Measurements from ENCODE around the gene MSTO1. TPM values are rescaled to one million over a fixed set of nuclear protein-coding genes. Genes with fewer than 3 reads are reported as not detected.
"Not testable (repeated sequence)": the region's sequence is repeated elsewhere in the genome, so short reads cannot be mapped to it uniquely, and the experiment has no call there.

Gene MSTO1
- total RNA-seq, 4 donors from 2014 or later: 5.7 to 13.4 (median 11.2) TPM

- no peak for DNase-seq (ENCODE audit: extremely low spot score)
- WGBS: 97% methylated on average over 5 of the region's 5 CpGs
- peaks cover 0 to 15% (median 13%) of the 10 kb centered on the region in 4 donors for H3K4me1 ChIP-seq
- H3K27me3 ChIP-seq: peaks cover 0 to 7% (median 0%) of the 10 kb centered on the region in 4 donors
- H3K36me3 ChIP-seq: no peaks in the 10 kb centered on the region
- no peaks in the 10 kb centered on the region for H3K9me3 ChIP-seq
- intact Hi-C loops (cut with DNase I): no loop called here
- H3K27ac ChIP-seq (replicated peaks in 1 of 4): no peak overlapping the region
- no peak overlapping the region for H3K4me3 ChIP-seq
- TF ChIP-seq POLR2AphosphoS5 (IDR thresholded peaks at IDR 0.05): no peak
- TF ChIP-seq, protein P1, sequence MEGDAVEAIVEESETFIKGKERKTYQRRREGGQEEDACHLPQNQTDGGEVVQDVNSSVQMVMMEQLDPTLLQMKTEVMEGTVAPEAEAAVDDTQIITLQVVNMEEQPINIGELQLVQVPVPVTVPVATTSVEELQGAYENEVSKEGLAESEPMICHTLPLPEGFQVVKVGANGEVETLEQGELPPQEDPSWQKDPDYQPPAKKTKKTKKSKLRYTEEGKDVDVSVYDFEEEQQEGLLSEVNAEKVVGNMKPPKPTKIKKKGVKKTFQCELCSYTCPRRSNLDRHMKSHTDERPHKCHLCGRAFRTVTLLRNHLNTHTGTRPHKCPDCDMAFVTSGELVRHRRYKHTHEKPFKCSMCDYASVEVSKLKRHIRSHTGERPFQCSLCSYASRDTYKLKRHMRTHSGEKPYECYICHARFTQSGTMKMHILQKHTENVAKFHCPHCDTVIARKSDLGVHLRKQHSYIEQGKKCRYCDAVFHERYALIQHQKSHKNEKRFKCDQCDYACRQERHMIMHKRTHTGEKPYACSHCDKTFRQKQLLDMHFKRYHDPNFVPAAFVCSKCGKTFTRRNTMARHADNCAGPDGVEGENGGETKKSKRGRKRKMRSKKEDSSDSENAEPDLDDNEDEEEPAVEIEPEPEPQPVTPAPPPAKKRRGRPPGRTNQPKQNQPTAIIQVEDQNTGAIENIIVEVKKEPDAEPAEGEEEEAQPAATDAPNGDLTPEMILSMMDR (IDR thresholded peaks at IDR 0.05): no peak
- TF ChIP-seq POLR2A (IDR thresholded peaks at IDR 0.05; ENCODE audit: low read depth): no peak
- no peak for TF ChIP-seq EP300 (IDR thresholded peaks at IDR 0.05)
Observed at GRCh38 chr1:155596864-155597263, 13.2 kb upstream of the MSTO1 start.

DNA sequence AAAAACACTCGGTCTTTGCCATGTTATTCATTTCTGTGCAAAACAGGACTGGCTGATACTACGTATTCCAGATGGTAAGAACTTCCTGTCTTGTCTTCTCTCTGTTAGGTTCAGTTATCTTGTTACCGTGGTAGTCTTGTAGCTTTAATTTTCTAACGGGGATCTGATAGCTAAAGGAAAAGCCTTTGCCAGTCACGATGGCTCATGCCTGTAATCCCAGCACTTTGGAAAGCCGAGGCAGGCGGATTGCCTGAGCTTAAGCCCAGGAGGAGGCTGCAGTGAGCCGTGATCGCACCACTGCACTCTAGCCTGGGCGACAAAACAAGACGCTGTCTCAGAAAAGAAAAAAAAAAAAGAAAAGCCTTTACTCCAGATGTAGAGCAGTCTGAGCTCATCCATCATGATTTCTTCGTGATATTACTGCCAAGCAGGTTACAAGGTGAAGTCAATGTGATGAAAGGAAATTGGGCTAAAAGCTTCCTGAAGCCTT is 11.1 kb upstream of the MSTO1 start:
- no peak overlapping the region for H3K27ac ChIP-seq (replicated peaks in 1 of 4)
- no peaks in the 10 kb centered on the region for H3K36me3 ChIP-seq
- peaks cover 0 to 11% (median 9%) of the 10 kb centered on the region in 4 donors for H3K4me1 ChIP-seq
- DNase-seq (ENCODE audit: extremely low spot score): no peak
- TF ChIP-seq EP300 (IDR thresholded peaks at IDR 0.05): no peak
- TF ChIP-seq, protein P1 (IDR thresholded peaks at IDR 0.05): no peak
- TF ChIP-seq POLR2A (IDR thresholded peaks at IDR 0.05; ENCODE audit: low read depth): no peak
- TF ChIP-seq POLR2AphosphoS5 (IDR thresholded peaks at IDR 0.05): no peak
- H3K9me3 ChIP-seq: no peaks in the 10 kb centered on the region
- H3K27me3 ChIP-seq: peaks cover 0 to 7% (median 0%) of the 10 kb centered on the region in 4 donors
- H3K4me3 ChIP-seq: peak overlapping the region in 3 of 4 donors; percentile 18 to 33 (median 19)
- intact Hi-C loops (cut with DNase I): no loop called here
- 24% methylated on average over 12 of the region's 12 CpGs for WGBS

DNA sequence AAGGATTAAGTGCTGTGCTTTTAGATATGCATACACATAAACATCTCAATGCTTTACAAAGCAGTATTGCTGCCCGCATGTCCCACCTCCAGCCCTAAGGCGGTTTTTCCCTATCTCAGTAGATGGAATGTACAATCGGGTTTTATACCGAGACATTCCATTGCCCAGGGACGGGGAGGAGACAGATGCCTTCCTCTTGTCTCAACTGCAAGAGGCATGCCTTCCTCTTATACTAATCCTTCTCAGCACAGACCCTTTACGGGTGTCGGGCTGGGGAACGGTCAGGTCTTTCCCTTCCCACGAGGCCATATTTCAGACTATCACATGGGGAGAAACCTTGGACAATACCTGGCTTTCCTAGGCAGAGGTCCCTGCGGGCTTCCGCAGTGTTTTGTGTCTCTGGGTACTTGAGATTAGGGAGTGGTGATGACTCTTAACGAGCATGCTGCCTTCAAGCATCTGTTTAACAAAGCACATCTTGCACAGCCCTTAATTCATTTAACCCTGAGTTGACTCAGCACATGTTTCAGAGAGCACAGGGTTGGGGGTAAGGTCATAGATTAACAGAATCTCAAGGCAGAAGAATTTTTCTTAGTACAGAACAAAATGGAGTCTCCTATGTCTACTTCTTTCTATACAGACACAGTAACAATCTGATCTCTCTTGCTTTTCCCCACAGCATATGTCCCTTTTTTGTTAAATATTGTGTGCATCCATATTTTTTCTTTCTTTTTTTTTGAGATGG is 10.0 kb upstream of the MSTO1 start:
- intact Hi-C loops (cut with DNase I); H3K27ac ChIP-seq (replicated peaks in 1 of 4); H3K27me3 ChIP-seq; H3K9me3 ChIP-seq; DNase-seq (ENCODE audit: extremely low spot score); H3K4me3 ChIP-seq; H3K36me3 ChIP-seq: not testable (repeated sequence)
- H3K4me1 ChIP-seq: peaks cover 0 to 11% (median 9%) of the 10 kb centered on the region in 4 donors
- 39% methylated on average over 11 of the region's 12 CpGs for WGBS

- no peak overlapping the region for H3K4me3 ChIP-seq
- H3K27me3 ChIP-seq: no peaks in the 10 kb centered on the region
- no peaks in the 10 kb centered on the region for H3K9me3 ChIP-seq
- no peak for DNase-seq (ENCODE audit: extremely low spot score)
- TF ChIP-seq, protein P1 (IDR thresholded peaks at IDR 0.05): no peak
- TF ChIP-seq EP300 (IDR thresholded peaks at IDR 0.05) (no peak), POLR2A (IDR thresholded peaks at IDR 0.05; ENCODE audit: low read depth) (no peak), POLR2AphosphoS5 (IDR thresholded peaks at IDR 0.05) (no peak)
- WGBS: 80% methylated on average over 7 of the region's 7 CpGs
- H3K4me1 ChIP-seq: peaks cover 3 to 5% (median 4%) of the 10 kb centered on the region in 4 donors
- peaks cover 0 to 8% (median 7%) of the 10 kb centered on the region in 4 donors for H3K36me3 ChIP-seq
- intact Hi-C loops (cut with DNase I): no loop called here
- H3K27ac ChIP-seq (replicated peaks in 1 of 4): no peak overlapping the region
Observed at GRCh38 chr1:155607708-155608107, 2.3 kb upstream of the MSTO1 start.

DNA sequence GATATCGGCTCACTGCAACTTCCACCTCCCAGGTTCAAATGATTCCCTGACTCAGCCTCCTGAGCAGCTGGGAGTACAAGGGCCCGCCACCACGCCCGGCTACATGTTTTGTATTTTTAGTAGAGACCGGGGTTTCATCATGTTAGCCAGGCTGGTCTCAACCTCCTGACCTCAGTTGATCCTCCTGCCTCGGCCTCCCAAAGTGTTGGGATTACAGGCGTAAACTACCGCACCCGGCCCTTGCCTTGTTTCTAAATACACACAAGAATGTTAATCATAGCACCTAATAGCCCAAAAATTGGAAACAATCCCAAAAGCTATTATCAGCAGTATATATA is 1.2 kb upstream of the MSTO1 start:
- Histone ChIP-seq H3K4me3 (no peak overlapping the region), H3K27me3 (no peaks in the 10 kb centered on the region), H3K36me3 (peaks cover 0 to 15% (median 14%) of the 10 kb centered on the region in 4 donors), H3K27ac (replicated peaks in 1 of 4) (no peak overlapping the region), H3K9me3 (no peaks in the 10 kb centered on the region), H3K4me1 (peaks cover 3 to 5% (median 4%) of the 10 kb centered on the region in 4 donors)
- intact Hi-C loops (cut with DNase I): no loop called here
- TF ChIP-seq POLR2AphosphoS5 (IDR thresholded peaks at IDR 0.05): no peak
- 94% methylated on average over 9 of the region's 9 CpGs for WGBS
- DNase-seq (ENCODE audit: extremely low spot score): no peak

DNA sequence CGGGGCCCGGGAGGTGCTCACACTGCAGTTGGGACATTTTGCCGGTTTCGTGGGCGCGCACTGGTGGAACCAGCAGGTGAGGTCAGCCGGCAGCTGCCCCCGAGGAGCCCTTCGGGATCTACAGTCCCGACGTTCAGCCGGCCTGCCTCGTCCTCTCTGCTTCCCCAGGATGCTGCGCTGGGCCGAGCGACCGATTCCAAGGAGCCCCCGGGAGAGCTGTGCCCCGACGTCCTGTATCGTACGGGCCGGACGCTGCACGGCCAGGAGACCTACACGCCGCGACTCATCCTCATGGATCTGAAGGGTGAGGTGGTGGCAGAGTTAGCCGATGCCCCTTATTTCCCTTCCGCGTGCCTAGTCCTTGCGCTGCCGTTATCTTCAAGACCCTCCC is 234 bp downstream of the MSTO1 start:
- Histone ChIP-seq H3K36me3 (peaks cover 0 to 25% (median 14%) of the 10 kb centered on the region in 4 donors), H3K27ac (replicated peaks in 1 of 4) (peak overlapping the region in 2 of 4 donors; percentile 44 to 74), H3K4me3 (peak overlapping the region; percentile 60 to 71 (median 69))
- H3K9me3 ChIP-seq; H3K27me3 ChIP-seq; intact Hi-C loops (cut with DNase I); DNase-seq (ENCODE audit: extremely low spot score); H3K4me1 ChIP-seq: not testable (repeated sequence)
- WGBS: no CpG with 5 or more reads among the region's 33 CpGs

DNA sequence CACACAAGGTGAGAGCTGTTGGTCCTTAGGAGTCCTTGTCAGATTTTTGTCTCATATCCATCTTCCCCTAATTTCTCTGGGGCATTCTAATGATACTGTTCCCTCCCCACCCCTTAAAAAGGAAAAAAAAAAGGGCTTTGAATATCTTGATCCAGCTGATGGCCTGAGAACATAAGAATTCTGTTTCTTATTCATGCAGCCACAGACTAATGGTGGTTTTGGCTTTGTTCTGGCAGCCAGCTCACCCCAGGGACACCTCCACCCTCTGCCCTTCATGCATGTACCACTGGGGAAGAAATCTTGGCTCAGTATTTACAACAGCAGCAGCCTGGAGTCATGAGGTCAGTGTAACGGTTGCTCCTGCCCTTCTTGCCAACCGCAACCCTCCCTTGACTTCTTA is 3.2 kb downstream of the MSTO1 start:
- H3K27ac ChIP-seq (replicated peaks in 1 of 4); H3K4me3 ChIP-seq; H3K9me3 ChIP-seq; intact Hi-C loops (cut with DNase I); H3K27me3 ChIP-seq; DNase-seq (ENCODE audit: extremely low spot score); H3K4me1 ChIP-seq: not testable (repeated sequence)
- no CpG with 5 or more reads among the region's 2 CpGs for WGBS
- peaks cover 0 to 25% (median 14%) of the 10 kb centered on the region in 4 donors for H3K36me3 ChIP-seq

Measured in esophagus muscularis mucosa (tissue), 4 donors.